GM19240 (cell line): ENCODE measurements around the gene DOCK10.

Source experiments
- DNase-seq: peaks from one replicate; pipeline ENCODE4 v3.0.0; 2011; ENCODE audit warnings: low spot score; ENCODE audit not compliant: insufficient read length

DOCK10 gene

DNA sequence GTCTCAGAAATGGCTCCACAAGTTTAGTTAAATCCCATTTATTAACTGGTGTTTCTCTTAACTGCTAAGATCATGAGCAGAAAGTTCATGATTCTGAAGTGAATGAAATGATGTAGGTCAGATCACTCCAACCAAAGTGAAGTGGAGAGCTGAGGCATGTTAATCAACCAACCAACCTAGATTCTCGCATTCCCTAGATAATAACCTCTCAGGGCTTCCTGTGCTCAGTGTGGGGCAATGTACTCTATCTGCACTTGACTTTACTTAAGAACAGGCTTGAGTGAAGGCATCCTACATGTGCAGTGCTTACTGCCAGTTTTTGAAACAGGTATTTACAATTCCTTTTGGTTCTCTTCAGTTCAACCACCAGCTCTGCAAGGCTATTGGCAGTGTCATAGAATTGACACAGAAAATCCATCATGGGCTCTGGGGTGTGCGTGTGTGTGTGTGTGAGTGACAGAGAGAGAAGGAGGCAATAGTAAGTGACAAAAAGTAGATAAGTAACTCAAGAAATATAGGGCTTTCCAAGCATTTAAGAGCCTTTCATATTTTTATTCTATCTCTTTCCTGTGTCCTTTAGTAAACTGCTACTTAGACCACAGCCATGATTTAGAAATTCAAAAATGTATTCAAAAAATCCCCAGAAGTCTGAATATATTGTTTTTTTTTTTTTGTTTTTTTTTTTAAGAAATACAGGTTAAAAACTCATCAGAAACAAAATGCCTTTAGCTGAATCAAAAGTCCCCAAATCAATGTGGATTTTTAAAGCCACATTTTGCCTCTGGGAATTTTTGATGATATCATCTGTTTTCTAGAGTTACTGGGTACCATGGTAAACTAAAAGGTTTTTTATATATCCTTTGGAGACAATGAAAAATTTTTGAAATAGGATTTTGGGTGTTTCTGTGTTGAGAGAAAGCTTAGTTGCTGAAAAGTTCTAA lies 28.6 kb downstream of the DOCK10 start:
- DNase-seq: no peak

DNA sequence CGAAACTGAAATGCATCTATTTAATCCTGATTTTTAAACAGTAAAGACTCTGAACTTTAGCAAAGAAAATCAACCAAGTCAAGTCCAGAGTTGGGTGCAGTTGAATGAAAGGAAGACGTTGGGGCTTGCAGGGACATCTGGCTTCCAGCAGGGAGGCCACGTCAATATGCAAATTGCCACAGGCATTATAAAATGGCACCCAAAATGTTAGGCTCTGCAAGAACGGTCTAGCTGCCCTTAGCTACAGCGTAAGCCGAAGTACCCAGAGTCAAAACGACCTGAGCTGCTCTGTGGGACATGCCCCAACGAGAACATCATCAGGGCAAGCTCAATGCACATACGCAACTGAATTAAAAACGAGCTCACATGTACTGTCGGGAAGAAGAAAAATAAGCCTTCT lies 30.7 kb downstream of the DOCK10 start:
- DNase-seq: no peak

DNA sequence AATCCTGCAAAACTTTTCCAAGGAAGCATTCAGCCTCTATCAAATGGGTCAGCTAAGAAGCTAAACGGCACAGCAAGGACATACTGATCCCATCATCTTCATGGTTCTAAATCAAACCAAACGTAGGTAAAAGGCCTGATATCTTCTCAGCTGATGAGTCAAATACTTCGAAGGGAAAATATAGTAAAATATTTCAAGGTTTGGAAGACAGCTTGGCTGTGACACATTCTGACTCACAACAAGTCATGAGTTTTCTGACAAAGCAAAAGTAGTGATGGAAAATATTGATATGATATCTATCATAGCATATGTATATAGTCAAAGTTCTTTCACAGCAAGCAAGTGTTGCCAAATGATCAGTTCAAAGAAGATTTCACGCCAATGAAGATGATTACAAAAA lies 31.5 kb downstream of the DOCK10 start:
- no peak for DNase-seq

DNA sequence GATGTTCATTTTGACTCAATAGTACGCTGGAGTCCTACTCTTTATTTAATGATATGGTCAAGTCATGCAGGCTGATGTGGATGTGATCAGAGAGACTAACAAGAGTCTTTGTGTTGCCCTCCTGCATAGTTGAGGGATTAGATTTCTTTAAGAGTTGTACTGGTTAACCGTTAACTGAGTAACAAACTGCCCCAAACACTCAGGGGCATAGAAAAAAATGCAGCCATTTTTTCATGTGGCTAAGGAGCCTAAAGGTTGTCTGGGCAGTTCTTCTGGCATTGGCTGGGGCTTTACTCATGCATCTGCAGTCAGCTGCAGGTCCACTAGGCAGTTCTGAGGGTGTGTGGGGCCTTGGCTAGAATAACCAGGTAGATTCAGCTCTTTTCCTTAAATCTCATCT lies 32.5 kb downstream of the DOCK10 start:
- DNase-seq: no peak

DNA sequence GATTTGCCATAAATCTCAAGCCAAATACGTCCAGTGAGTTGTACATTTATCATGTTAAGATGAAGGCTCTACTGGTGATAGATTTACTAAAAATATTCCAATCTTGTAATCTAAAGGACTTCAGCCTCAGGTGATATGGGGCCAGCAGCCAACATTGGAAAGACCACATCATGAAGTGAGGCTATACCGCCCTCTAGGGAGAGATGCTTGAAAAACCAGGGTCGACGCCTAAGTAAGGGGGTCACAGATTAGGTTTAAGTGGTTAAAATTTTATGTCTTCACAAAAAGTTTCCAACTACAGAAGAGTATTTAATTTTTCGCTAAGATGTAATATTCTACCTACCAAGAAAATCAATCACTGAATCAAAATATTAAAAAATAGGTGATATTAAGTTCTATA lies 33.3 kb downstream of the DOCK10 start:
- no peak for DNase-seq

DNA sequence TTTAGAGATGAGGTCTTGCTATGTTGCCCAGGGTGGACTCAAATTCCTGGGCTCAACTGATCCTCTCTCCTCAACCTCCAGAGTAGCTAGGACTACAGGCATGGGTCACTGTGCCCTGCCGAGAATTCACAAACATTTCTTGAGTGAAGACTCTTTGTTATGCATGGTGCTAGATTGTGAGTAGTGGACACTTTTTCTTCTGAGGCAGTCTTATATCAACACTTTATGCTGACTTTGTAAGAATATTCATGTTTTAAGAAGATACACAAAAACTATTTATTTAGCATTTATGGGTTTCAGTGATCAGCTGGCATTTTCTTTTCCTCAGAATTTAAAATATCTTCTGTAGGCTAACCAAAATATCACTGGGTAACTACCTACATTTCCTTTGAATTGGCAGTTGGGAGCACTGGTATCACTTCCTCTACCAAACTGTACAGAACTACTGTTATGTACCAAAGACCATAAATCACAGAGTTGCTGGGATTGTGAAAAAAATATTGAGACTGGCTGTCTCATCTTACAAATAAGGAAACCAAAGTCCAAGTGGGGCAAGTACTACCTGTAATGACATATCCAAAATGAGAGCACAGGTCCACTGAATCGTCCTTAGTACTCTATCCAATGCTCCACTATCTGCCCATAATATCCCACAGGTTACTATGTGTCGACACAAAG lies 34.0 kb downstream of the DOCK10 start:
- no peak for DNase-seq

DNA sequence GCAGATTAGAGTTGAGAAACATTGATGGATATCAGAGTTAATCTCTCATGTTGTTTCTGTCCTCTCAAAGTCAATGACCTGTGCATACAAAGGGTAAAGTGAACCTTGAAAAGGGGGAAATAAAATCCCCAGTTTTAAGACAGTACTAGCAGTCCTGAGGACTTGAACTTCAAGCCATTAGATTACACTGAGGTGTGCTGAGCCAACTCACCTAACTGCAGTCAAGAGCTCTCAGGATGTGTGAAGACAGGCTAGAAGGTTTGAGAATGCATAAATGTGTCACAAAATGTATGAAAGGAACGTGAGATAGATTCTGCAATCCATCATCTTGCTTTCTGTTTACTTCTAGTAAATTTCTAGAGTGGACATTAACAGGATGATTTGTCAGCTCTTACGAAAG lies 35.5 kb downstream of the DOCK10 start:
- DNase-seq: no peak

DNA sequence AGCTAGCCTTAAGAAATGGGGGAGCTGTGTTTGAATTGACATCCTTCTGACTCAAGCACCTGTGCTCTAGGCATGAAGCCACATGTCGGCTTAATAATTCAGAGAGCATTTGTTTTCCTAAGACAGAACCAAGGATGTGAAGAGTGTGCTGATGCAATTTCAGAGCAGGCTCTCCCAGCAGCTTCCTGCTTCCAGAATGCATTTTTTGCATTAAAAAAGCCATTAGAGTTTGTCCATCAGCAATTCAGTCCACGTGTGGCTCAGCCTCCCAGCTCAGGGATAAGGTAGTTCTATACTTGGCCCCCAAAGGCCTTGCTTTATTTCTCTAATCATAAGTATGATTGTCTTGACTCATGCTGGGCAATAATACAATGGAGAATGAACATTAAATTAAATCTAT lies 37.7 kb downstream of the DOCK10 start:
- no peak for DNase-seq

DNA sequence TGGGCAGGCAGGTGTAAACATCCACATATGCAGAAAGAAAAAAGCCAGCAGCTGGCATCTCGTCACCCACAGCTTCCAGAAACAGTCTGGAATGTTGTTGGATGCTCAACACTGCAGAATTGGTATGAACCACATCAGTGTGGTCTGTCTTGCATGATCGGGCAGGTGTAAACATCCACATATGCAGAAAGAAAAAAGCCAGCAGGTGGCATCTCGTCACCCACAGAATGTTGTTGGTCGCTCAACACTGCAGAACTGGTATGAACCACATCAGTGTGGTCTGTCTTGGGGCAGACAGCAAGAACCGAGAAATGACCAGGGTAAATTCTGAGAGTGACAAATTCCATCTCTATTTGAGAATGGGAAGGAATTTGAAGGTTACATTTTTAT lies 39.6 kb downstream of the DOCK10 start:
- no peak for DNase-seq

DNA sequence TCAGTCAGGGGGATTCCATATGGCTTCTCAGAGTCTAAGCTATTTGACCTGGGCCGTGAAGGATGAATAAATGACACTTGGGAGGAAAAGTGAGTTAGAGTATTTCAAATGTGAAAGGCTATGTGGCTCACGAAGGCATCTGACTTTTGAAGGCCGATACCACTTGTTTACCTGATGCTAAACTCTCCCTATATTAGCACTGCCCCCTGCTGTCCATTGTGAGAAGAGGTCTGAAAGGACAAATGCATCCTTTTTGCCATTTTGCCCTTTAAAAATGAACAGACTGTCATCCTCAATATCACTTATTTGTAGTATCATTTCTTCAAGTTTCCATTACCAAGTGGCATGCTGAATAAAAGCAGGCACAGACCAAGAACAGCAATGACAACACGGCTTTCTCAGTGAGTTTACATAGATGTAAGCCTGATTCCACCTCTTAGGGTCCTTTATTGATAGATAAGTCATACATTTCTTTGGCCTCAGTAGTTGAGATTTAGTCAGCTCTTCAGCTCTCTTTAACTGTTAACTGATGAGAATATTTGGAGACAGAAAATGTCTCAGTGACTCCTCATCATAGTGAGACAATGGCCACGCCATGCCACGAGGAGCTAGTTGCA lies 40.1 kb downstream of the DOCK10 start:
- DNase-seq: peak; percentile 20

DNA sequence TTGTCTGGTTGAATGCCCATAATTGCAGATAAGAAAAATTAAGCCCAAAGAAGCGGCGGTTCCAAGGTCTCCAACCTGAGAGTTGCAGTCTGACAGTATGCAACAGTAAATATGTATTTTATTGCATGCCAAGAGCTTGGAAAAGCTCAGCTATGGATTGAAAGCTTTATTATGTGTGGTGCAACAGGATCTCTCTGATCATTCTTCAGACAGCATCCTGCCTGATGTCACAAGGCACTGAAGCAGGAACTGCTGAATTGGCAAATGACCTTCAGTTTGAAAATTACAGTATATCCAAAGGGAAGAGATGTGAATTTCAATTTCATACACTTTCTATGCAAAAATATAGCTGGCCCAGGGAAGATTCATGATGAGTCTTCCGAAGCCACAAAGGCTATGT lies 42.5 kb downstream of the DOCK10 start:
- DNase-seq: no peak

DNA sequence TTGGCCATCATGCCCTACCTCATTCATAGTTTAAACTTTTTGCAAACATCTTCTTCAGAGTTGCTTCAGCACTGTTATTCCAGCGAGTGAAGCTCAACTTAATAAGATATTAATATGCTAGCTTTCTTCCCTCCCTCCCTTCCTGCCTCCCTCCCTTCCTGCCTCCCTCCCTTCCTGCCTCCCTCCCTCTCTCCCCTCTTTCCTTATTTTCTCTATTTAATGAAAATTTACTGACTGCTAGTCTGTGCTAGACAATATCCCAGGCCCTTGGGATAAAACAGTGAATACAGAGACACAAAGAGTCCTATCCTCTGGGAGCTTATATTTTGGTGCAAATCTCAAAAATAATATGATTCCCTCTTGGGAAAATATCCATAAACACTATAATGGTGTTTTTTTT lies 42.9 kb downstream of the DOCK10 start:
- no peak for DNase-seq

DNA sequence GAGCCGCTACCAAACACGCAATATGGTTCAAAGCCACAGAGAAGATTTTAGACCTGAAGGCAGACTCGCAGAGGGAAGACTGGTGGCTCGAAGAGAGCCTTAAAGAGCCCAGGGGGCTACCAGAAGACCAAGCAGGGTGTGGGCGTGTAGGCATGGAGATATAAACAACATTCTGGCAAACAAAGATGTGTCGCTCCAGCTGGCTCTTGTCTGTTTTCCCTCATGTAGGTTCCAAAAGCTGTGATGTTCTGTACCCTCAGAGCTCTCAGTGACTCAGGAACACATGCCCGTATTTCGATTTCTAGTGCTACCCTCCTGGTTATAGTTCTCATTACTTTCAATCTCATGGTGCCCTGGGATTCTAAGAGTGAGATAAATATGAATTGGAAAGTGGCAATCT lies 44.5 kb downstream of the DOCK10 start:
- no peak for DNase-seq

DNA sequence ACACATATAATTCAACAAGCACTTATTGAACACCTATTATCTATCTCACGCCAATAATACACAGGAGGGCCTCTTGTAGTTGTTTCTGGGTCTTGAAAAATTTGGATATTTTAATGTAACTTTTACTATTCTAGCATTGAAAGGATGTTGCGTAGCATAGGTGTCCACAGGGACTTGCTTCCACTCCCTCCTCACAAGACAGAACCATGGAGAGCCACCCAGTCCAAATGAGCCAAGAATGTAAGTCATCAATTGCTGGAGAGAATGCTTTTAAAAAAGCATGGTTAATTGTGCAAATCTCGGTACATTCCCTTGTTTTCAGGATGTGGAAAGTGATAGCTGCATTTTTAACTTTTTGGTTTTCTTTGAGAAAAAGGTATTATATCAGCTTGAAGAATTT lies 46.8 kb downstream of the DOCK10 start:
- no peak for DNase-seq

DNA sequence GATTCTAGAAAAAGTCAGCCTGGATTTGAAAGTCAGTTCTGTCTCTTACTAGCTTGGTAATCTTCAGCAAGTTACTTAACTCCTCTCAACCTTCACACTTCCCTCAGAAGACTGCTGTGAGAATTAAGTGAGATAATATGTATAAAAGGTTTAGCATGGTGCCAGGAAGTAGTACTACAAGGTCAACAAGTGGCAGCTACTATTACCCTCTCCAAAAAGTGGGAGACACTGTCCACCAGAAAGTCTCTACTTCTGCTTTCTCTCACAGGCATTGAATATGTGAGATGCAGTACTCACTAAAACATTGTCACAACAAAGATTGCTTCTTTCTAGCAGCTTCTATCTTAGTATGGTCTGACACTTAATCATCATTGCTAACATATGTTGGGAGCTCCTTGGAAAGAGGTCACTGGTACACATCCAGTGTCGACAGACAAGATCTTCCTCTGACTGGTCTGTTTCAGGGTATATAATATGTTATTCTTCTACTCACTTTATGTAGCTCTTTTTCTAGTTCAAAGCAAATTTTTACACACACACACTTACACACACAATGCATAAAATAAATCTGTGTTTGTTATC lies 47.9 kb downstream of the DOCK10 start:
- no peak for DNase-seq

DNA sequence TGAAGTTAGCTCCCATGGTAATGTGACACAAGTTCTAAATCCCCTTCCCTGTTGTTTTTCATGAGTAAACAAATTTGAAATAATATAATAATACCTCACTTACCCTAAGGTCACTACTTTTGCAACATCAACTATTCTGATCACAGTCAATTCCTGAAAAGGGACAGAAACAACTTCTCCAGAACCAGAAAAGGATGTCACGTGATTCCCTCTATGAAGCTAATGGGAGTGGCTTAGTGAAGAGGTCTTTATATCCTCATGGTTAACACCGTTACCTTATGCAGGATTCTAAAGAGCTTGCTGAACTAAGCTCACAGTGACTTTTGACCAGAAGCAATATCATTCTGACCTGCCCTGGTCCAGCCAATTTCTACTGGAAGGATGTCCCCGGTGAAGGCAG lies 51.6 kb downstream of the DOCK10 start:
- DNase-seq: no peak

DNA sequence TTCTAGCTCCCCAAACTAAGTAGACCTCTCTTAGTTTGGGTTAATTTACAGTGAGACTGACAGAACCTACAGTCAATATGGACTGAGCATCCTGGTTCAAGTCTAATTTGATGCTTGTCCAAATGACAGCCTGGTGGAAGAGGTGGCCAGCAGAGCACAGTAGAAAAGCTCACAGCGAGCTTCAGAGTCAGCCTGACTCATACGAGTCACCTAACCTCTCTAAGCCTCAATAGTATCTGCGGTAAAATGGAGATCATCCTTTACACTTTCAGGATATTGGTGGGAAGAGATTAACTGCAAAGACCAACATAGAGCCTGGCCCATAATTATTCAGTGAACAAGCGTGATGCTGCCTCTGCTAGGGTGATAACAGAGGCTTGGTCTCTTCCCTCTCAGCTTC lies 54.5 kb downstream of the DOCK10 start:
- DNase-seq: no peak

DNA sequence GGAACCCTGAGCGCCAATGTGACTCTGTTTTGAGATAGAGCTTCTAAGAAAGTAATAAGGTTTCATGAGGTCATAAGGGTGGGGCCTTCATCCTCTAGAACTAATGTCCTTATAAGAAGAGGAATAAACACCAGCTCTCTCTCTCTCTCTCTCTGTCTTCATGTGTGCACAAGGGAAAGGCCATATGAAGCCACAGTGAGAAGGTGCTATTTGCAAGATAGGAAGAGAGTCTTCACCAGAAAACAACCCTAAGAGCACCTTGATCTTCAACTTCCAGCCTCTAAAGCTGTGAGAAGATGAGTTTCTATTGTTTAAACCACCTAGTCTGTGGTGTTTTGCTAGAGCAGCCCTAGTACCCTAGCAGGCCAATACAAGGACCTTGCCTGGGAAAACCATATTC lies 55.8 kb downstream of the DOCK10 start:
- no peak for DNase-seq

DNA sequence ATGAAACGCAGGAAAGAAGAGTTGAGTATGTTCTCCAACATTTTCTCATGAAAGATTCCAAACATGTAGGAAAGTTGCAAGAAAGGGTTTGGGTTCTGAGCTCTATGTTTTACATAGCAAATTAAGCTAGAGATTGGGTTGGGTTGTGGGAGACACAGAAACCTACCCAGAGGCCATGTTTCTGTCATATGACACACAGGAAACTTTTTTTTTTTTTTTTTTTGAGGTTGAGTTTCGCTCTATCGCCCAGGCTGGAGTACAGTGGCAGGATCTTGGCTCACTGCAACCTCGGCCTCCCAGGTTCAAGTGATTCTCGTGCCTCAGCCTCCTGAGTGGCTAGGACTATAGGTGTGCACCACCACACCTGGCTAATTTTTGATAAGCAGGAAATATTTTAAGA lies 57.6 kb downstream of the DOCK10 start:
- DNase-seq: no peak

DNA sequence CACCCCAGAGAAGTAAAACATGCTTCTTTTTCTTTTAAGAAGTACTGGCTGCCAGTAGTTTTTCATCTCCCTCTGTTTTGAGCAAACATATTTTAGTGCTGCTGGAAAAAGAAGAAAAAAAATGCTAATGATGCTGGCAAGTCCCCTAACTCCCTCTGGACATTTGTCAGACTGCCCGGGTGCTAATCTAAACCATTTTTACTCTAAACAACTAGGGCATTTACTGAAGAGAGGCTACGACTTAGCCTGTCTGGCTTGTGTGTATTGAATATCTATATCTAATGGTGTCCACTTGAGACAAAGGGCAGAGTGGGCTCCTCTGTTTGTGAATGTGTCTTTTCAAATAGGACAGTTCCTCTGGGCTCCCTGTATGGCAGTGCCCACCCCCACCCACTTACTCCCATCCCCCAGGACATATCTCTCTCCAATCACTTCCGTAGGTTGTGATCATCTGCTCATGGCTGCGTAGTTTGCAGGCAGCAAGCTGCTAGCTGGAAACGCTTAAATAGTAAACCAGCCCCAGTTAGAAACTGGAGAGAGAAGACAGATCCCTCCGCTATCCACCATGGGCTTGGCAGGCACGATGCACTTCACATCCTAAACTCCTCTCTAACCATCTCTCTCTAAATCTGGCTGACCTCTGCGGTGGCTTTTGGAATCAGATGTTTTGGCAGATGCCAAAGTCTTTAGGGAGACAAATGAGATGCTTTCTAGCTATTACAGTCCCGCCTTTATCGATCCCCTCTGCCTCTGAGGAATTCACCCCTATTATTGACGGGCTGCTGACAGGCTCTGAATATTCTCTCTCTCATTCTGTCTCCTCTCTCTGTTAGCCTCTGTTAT lies 58.3 kb downstream of the DOCK10 start:
- DNase-seq: no peak
